ENCODE results near the gene GDF3.

Gene GDF3

DNA sequence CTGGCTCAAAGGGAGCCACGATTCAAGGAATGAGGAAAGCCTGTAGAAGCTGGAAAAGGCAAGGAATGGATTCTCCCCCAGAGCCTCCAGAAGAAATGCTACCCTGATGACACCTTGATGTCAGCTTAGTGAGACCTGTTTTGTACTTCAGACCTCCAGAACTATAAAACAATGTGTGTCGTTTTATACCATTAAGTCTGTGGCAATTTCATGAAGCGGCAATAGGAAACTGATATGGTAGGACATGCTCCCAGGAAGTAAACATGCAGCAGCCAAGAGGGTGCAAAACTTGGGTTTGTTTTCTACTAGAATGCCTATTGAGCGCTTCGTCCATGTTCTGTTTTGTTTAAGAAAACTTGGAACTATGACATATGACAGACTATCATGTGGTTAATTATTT lies 27.4 kb downstream of the GDF3 start:
- H3K27me3 ChIP-seq (replicated peaks; ENCODE audit: control insufficient read depth, insufficient read depth, low read length, poor library complexity, severe bottlenecking) = no peaks in the 10 kb centered on the region
- no peak overlapping the region for H3K27ac ChIP-seq (ENCODE audit: insufficient read depth, low read length, poor library complexity, severe bottlenecking)
- H3K36me3 ChIP-seq (ENCODE audit: control insufficient read depth, insufficient read depth, low read length) = no peaks in the 10 kb centered on the region
- DNase-seq = no peak
- no peaks in the 10 kb centered on the region for H3K9me3 ChIP-seq (ENCODE audit: control insufficient read depth, low read length)
- no peak overlapping the region for H3K4me3 ChIP-seq (ENCODE audit: insufficient read depth, low read depth, low read length, poor library complexity, severe bottlenecking)
- H3K4me1 ChIP-seq (ENCODE audit: control insufficient read depth, insufficient read depth, low read length, poor library complexity, severe bottlenecking) = no peaks in the 10 kb centered on the region

DNA sequence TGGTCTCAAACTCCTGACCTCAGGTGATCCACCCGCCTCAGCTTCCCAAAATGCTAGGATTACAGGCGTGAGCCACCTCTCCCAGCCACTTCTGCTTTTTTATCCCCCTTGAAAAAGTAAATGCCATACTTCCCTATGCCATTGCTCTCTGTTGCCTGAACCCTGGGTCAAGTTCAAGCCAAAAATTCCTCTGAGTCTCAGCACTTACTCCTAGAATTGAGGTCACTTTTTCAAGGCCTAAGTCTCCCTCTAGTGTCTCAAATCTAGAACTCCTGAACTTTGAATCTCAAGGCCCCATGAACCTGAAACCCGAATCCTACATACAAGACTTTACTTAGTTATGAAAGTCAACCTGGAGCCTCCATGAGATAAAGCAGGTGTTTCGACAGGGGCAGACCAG lies 28.4 kb downstream of the GDF3 start:
- Histone ChIP-seq H3K4me1 (ENCODE audit: control insufficient read depth, insufficient read depth, low read length, poor library complexity, severe bottlenecking) (no peaks in the 10 kb centered on the region), H3K4me3 (ENCODE audit: insufficient read depth, low read depth, low read length, poor library complexity, severe bottlenecking) (no peak overlapping the region), H3K27ac (ENCODE audit: insufficient read depth, low read length, poor library complexity, severe bottlenecking) (no peak overlapping the region), H3K9me3 (ENCODE audit: control insufficient read depth, low read length) (no peaks in the 10 kb centered on the region), H3K27me3 (replicated peaks; ENCODE audit: control insufficient read depth, insufficient read depth, low read length, poor library complexity, severe bottlenecking) (no peaks in the 10 kb centered on the region), H3K36me3 (ENCODE audit: control insufficient read depth, insufficient read depth, low read length) (no peaks in the 10 kb centered on the region)
- DNase-seq = no peak

DNA sequence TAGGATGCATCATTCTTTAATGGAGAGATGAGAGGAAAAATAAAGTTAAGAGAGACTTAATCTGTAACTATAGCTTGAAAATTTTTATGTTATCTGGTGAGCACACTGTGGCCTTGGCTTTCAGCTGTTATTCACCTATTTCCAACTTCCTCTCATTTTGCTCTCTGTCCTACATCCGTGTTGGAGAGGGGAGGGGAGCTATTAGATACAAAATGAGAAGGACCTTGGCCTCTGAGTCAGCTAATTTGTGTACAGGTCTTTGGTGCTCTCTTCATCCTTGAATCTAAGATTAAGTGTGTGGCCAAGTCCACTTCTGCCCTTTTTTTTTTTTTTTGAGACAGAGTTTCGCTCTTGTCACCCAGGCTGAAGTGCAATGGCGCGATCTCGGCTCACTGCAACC lies 29.0 kb downstream of the GDF3 start:
- H3K4me3 ChIP-seq (ENCODE audit: insufficient read depth, low read depth, low read length, poor library complexity, severe bottlenecking) = no peak overlapping the region
- no peaks in the 10 kb centered on the region for H3K4me1 ChIP-seq (ENCODE audit: control insufficient read depth, insufficient read depth, low read length, poor library complexity, severe bottlenecking)
- no peaks in the 10 kb centered on the region for H3K9me3 ChIP-seq (ENCODE audit: control insufficient read depth, low read length)
- no peak overlapping the region for H3K27ac ChIP-seq (ENCODE audit: insufficient read depth, low read length, poor library complexity, severe bottlenecking)
- no peaks in the 10 kb centered on the region for H3K27me3 ChIP-seq (replicated peaks; ENCODE audit: control insufficient read depth, insufficient read depth, low read length, poor library complexity, severe bottlenecking)
- DNase-seq = no peak
- H3K36me3 ChIP-seq (ENCODE audit: control insufficient read depth, insufficient read depth, low read length) = no peaks in the 10 kb centered on the region

DNA sequence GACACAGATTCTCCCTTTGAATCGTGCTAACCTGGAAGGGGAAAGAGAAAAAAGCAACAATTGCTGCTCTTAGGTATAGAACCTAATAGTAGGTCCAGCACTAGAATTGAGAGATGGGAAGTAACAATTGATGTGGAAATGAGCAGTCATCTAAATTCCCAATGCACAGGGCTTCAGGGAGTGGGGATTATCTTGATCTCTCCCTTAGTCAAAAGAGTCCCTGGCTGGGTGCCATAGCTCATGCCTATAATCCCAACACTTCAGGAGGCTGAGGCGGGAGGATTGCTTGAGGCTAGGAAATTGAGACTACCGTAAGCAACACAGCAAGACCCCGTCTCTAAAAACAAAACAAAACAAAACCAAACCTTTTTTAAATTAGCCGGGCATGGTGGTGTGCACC lies 33.8 kb downstream of the GDF3 start:
- H3K27ac ChIP-seq (ENCODE audit: insufficient read depth, low read length, poor library complexity, severe bottlenecking) = no peak overlapping the region
- H3K4me1 ChIP-seq (ENCODE audit: control insufficient read depth, insufficient read depth, low read length, poor library complexity, severe bottlenecking) = no peaks in the 10 kb centered on the region

DNA sequence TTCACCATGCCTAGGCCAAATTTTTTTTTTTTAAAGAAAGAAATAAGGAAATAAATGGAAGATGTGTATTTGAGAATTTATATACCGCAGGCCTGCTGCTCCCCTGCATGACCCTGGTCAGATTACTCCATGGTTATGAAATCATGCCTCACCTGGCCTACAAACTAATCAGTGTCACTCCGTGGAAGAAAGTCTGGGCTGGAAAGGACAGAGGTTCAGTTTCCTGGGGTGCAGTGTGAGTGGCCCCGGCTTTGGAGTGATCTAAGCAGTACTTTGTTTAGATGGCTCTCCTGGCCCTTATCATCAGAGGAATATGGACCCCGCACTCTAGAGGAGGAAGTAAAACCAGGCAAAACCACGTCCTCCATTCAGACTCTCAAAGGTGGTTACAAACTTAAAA lies 39.5 kb downstream of the GDF3 start:
- Histone ChIP-seq H3K27me3 (replicated peaks; ENCODE audit: control insufficient read depth, insufficient read depth, low read length, poor library complexity, severe bottlenecking) (no peaks in the 10 kb centered on the region), H3K27ac (ENCODE audit: insufficient read depth, low read length, poor library complexity, severe bottlenecking) (no peak overlapping the region), H3K4me3 (ENCODE audit: insufficient read depth, low read depth, low read length, poor library complexity, severe bottlenecking) (no peak overlapping the region), H3K36me3 (ENCODE audit: control insufficient read depth, insufficient read depth, low read length) (no peaks in the 10 kb centered on the region), H3K4me1 (ENCODE audit: control insufficient read depth, insufficient read depth, low read length, poor library complexity, severe bottlenecking) (no peaks in the 10 kb centered on the region), H3K9me3 (ENCODE audit: control insufficient read depth, low read length) (no peaks in the 10 kb centered on the region)
- DNase-seq = no peak

More for the DNA sequence above, 33.8 kb downstream of the GDF3 start:
- no peak for DNase-seq
- H3K27me3 ChIP-seq (replicated peaks; ENCODE audit: control insufficient read depth, insufficient read depth, low read length, poor library complexity, severe bottlenecking) = no peaks in the 10 kb centered on the region
- no peaks in the 10 kb centered on the region for H3K36me3 ChIP-seq (ENCODE audit: control insufficient read depth, insufficient read depth, low read length)
- no peaks in the 10 kb centered on the region for H3K9me3 ChIP-seq (ENCODE audit: control insufficient read depth, low read length)
- no peak overlapping the region for H3K4me3 ChIP-seq (ENCODE audit: insufficient read depth, low read depth, low read length, poor library complexity, severe bottlenecking)

DNA sequence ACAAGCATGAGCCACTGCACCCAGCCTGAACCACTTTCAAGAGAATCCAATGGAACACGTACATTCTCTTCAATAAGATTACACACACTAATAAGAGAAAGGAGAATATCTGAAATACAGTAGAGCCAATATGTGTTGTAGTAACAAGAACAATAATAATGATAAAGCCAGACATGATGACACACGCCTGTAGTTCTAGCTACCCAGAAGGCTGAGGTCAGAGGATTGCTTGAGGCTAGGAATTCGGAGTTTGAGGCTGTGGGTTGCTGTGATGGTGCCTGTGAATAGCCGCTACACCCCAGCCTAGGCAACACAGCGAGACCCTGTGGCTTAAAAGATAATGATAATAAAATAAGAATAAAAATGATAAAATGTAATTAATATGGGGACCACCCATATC lies 45.5 kb downstream of the GDF3 start:
- DNase-seq = no peak
- Histone ChIP-seq H3K4me3 (ENCODE audit: insufficient read depth, low read depth, low read length, poor library complexity, severe bottlenecking) (no peak overlapping the region), H3K9me3 (ENCODE audit: control insufficient read depth, low read length) (no peaks in the 10 kb centered on the region), H3K36me3 (ENCODE audit: control insufficient read depth, insufficient read depth, low read length) (no peaks in the 10 kb centered on the region), H3K27me3 (replicated peaks; ENCODE audit: control insufficient read depth, insufficient read depth, low read length, poor library complexity, severe bottlenecking) (no peaks in the 10 kb centered on the region), H3K27ac (ENCODE audit: insufficient read depth, low read length, poor library complexity, severe bottlenecking) (no peak overlapping the region), H3K4me1 (ENCODE audit: control insufficient read depth, insufficient read depth, low read length, poor library complexity, severe bottlenecking) (no peaks in the 10 kb centered on the region)

DNA sequence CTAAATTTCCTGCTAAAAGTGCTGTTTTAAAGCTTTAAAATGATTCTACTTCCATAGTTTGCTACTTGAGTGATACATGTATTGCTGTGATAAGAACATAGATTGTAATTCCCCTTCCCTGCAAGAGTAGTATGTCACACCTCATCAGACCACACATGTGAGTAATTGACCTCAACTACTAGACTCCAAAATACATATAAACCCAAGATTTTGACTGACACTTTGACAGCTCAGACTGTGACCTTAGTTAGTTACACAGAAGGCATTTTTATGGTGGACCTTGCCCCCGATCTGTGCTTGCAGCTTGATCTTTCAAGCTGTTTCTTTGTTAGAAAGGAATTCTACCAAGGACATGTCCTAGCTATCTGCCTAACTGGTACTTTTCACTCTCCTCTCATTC lies 48.5 kb downstream of the GDF3 start:
- no peaks in the 10 kb centered on the region for H3K27me3 ChIP-seq (replicated peaks; ENCODE audit: control insufficient read depth, insufficient read depth, low read length, poor library complexity, severe bottlenecking)
- H3K4me3 ChIP-seq (ENCODE audit: insufficient read depth, low read depth, low read length, poor library complexity, severe bottlenecking) = no peak overlapping the region
- no peak for DNase-seq
- no peaks in the 10 kb centered on the region for H3K36me3 ChIP-seq (ENCODE audit: control insufficient read depth, insufficient read depth, low read length)
- no peak overlapping the region for H3K27ac ChIP-seq (ENCODE audit: insufficient read depth, low read length, poor library complexity, severe bottlenecking)
- H3K9me3 ChIP-seq (ENCODE audit: control insufficient read depth, low read length) = no peaks in the 10 kb centered on the region
- no peaks in the 10 kb centered on the region for H3K4me1 ChIP-seq (ENCODE audit: control insufficient read depth, insufficient read depth, low read length, poor library complexity, severe bottlenecking)

DNA sequence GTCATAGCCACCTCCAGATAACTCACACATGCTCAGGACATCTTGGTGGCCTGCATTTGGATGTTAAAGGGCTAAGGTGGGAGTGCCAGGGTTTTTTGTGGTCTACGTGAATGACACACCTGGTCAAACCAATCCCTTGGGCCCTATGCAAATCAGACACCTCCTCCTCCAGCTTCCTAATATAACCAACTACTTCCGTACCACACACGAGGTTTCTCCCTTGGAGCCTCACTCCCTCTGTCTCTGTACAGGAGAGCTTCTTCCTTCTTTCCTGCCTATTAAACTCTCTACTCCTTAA lies 49.4 kb downstream of the GDF3 start:
- Histone ChIP-seq H3K27me3 (replicated peaks; ENCODE audit: control insufficient read depth, insufficient read depth, low read length, poor library complexity, severe bottlenecking) (no peaks in the 10 kb centered on the region), H3K27ac (ENCODE audit: insufficient read depth, low read length, poor library complexity, severe bottlenecking) (no peak overlapping the region), H3K9me3 (ENCODE audit: control insufficient read depth, low read length) (no peaks in the 10 kb centered on the region), H3K4me1 (ENCODE audit: control insufficient read depth, insufficient read depth, low read length, poor library complexity, severe bottlenecking) (peaks cover under 1% of the 10 kb centered on the region), H3K4me3 (ENCODE audit: insufficient read depth, low read depth, low read length, poor library complexity, severe bottlenecking) (no peak overlapping the region), H3K36me3 (ENCODE audit: control insufficient read depth, insufficient read depth, low read length) (no peaks in the 10 kb centered on the region)
- no peak for DNase-seq

DNA sequence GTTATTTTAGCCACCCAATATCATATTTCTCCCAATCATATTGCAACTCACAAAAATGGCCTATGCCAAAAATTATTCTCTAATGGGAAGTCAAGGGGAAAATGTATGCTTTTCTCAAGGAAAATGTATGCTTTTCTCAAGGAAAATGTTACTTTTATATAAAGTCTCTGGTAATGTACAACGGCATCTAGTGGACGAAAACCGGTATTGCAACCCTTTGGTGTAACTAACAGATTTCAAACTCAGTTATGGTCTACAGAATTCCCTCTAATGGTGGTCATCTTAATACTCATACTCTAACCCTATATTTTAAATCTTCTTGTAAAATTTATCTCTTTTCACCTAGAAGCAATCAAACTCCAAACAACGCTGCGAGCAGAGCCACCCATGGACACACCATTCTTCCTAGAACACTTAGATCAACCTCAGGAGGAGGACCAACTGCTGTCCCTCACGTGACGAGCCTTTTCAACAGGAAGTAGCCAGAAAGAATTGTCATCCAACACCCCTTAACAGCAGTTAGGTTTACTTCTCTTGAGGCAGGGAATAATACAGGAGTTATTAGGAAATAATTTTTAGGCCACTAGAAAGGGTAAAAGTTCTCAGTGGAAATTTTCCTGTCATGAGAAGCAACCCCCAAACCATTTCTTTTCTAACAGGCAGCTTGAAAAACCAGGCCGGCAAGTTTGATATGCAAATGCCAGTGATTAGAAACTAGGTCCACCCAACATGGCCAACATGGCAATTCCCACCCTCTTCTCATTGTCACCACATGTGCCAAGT lies 50.0 kb downstream of the GDF3 start:
- no peaks in the 10 kb centered on the region for H3K9me3 ChIP-seq (ENCODE audit: control insufficient read depth, low read length)
- H3K36me3 ChIP-seq (ENCODE audit: control insufficient read depth, insufficient read depth, low read length) = no peaks in the 10 kb centered on the region
- H3K4me3 ChIP-seq (ENCODE audit: insufficient read depth, low read depth, low read length, poor library complexity, severe bottlenecking) = no peak overlapping the region
- no peaks in the 10 kb centered on the region for H3K27me3 ChIP-seq (replicated peaks; ENCODE audit: control insufficient read depth, insufficient read depth, low read length, poor library complexity, severe bottlenecking)
- H3K4me1 ChIP-seq (ENCODE audit: control insufficient read depth, insufficient read depth, low read length, poor library complexity, severe bottlenecking) = peaks cover 6% of the 10 kb centered on the region
- DNase-seq = no peak
- H3K27ac ChIP-seq (ENCODE audit: insufficient read depth, low read length, poor library complexity, severe bottlenecking) = no peak overlapping the region

DNA sequence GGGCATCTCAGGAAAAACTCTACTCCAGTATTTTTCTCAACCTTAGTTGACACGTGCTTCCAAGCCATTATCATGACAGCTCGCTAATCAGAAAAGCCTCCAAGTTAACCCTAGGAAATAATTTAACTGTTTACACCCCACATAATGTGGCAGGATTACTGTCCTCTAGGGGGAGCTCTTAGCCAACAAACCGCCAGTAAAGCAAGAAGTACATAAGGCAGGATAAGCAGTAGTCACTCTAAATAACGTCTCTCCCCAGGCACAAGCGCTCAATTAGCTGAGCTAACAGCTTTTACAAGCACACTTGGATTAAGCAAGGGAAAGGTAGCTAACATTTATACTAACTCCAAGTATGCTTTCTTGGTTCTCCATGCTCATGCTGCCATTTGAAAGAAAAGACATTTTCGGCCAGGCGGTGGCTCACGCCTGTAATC lies 52.7 kb downstream of the GDF3 start:
- Histone ChIP-seq H3K9me3 (ENCODE audit: control insufficient read depth, low read length) (no peaks in the 10 kb centered on the region), H3K4me1 (ENCODE audit: control insufficient read depth, insufficient read depth, low read length, poor library complexity, severe bottlenecking) (peaks cover 7% of the 10 kb centered on the region), H3K27ac (ENCODE audit: insufficient read depth, low read length, poor library complexity, severe bottlenecking) (no peak overlapping the region), H3K27me3 (replicated peaks; ENCODE audit: control insufficient read depth, insufficient read depth, low read length, poor library complexity, severe bottlenecking) (no peaks in the 10 kb centered on the region), H3K4me3 (ENCODE audit: insufficient read depth, low read depth, low read length, poor library complexity, severe bottlenecking) (no peak overlapping the region), H3K36me3 (ENCODE audit: control insufficient read depth, insufficient read depth, low read length) (no peaks in the 10 kb centered on the region)
- no peak for DNase-seq

All from effector memory CD4-positive, alpha-beta T cell (primary cell).